CD4-positive, alpha-beta T cell treated with Interferon alpha-2 for 1 hour (primary cell): ENCODE results near the gene RFX3.

ENCODE experiments used
- DNase-seq, 2 donors: peaks; one replicate each; pipeline ENCODE4 v3.0.0-alpha.2; 2020 to 2022

Gene RFX3

GRCh38 chr9:3475300-3476020, 50.3 kb downstream of the RFX3 start:
- DNase-seq = peak; percentile 2 to 25

DNA sequence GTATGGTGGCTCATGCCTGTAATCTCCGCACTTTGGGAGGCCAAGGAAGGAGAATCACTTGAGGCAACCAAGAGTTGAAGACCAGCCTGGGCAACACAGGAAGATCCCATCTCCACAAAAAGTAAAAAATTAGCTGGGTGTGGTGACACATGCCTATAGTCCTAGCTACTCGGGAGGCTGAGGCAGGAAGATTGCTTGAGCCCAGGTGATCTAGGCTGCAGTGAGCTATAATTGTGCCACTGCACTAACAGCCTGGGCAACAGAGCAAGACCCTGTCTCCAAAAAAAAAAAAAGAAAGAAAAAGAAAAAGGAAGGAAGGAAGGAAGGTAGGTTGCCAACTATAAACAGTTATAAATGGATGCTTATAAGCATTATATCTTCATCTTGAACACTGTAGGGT, 51.0 kb downstream of the RFX3 start:
- DNase-seq = no peak

GRCh38 chr9:3473405-3473804, 52.4 kb downstream of the RFX3 start:
- DNase-seq = no peak

GRCh38 chr9:3471883-3472282, 53.9 kb downstream of the RFX3 start:
- no peak for DNase-seq

DNA sequence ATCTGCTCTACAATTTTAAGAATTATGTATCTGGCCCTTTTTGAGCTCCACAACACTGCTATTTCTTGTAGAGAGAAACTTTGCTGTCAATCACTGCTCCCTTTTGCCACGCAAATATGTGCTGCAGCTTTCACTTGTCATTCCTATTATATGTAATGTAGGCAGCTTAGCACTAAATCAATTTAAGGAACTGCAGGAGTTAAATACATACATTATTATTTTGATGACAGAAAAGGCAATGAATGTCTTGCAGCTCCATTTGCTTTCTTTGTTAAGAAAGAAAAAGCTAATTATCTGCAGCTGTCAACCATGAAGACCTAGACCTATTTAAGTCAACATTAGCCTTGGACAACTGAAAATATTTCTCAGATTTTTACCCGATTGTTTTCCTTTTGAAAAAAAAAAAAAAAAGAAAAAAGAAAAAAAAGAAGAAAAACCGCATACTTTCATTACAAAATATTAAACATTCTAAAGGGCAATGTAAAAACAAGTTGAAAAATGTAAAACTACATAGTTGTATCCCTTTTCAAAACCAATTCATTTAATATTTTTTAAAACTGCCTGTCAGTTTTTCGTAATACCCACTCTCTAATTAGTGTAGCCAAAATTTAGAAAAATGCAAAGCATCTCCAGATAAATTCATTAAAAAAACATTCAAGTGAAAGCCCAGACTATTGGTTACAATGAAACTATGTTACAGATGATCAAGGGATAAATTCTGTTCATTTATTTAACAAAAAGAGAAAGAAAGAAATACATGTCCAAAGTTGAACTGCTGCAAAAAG, 57.2 kb downstream of the RFX3 start:
- DNase-seq = no peak

GRCh38 chr9:3467593-3468219, 58.1 kb downstream of the RFX3 start:
- peak; percentile 67 to 78 for DNase-seq

- DNase-seq = no peak
These were observed 61.7 kb downstream of the RFX3 start for GRCh38 chr9:3464033-3464638.

DNA sequence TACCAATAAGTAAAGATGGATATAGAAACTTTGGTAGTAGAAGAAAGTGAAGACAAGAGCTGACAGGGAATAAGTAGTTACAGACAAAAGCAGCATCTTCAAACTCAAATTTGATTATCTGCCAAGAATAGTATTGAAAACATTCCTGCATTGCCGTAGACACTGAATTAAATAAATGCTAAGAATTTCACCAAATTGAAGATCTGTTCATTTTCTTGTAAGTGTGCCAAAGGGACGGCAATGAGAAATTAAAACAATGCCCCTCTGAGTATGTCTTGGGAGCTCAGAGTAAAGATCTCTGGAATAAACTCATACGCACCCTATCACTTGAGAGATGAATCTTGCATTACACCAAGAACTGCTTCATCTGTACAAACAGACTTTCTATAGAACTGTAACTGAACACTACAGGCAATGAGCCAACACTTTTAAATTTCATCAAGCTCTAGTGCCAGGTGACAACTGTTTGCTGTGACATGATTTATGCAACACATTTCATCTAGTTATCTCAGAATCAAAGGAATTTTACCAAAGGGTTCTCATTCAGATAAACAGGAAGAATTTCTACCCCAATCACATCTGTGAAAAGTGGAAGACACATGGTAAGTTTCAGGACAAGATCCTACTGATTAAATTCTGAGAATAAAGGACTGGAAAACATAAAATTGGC, 66.9 kb downstream of the RFX3 start:
- no peak for DNase-seq

DNA sequence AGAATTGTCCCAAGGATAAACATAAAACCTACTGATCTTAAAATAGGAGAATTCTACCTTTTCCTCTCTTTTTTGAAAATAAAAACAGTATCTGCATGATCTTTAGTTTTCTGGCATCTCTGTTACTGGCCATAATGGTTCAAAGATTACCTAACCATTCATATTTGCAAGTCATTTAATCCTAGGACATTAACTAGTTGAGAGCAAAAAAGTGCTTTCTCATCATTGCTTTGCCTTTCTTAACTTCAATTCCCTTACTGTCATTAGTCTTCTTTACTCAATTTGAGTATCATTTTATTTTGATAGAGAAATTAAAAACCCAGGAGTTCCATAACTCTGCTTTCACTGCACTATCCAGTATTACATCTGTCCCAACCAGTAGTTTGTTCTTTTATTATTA, 68.6 kb downstream of the RFX3 start:
- no peak for DNase-seq

- DNase-seq = no peak
These were observed 70.1 kb downstream of the RFX3 start for GRCh38 chr9:3455717-3456116.

GRCh38 chr9:3455094-3455493, 70.7 kb downstream of the RFX3 start:
- DNase-seq = no peak

GRCh38 chr9:3451956-3452355, 73.8 kb downstream of the RFX3 start:
- no peak for DNase-seq

DNA sequence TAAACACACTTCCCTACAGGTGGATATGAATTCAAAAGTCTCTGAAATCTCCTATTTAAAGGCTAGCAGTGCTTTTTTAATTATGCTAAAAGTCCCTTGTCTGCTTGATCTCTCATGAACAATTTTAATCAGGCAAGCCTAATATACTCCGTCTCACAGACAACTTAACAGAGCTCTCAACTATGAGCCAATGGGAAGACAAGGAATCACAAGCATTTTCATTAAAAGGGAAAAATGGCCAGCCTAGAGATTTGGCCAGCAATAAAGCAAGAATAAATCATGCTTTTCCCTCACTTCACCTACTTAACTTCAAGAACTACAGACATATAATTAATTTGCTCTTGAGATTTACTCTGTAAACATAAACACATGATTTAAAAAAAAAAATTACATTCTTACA, 78.0 kb downstream of the RFX3 start:
- no peak for DNase-seq

DNA sequence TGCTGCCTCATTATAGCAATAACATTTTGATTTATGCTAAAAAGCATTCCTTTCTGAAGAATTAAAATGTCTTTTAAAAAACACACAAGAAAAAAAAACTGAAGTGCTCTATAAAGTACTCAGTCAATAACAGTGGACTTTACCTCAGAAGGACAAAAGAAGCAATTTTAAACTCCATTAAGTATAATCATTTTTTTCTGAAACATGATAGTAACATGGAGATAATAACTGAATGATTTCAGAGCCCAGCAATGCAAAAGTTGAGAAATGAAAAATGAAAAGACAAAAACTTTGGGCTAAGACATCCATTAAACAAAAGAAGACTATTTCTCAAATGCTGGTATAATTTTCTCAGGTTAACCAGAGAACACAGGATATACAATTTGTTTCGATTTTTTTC, 78.7 kb downstream of the RFX3 start:
- DNase-seq = no peak

DNA sequence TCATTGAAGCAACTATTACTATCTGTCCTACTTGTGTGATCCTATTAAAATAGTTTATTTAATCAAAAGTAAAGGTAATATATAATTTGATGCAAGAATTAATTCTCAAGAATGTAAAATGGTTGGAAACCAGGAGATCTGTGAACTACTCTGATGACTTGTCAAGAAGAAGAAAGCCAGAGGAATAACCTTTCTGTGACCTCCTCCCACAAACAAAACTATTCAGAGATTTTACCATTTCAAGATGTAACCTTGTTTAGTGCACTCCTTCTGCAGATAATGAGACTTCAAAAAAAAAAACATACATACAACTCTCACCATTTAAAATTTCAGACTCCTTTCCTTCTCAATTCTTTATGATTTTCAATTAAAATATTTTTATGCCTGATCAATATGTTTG, 79.5 kb downstream of the RFX3 start:
- no peak for DNase-seq

DNA sequence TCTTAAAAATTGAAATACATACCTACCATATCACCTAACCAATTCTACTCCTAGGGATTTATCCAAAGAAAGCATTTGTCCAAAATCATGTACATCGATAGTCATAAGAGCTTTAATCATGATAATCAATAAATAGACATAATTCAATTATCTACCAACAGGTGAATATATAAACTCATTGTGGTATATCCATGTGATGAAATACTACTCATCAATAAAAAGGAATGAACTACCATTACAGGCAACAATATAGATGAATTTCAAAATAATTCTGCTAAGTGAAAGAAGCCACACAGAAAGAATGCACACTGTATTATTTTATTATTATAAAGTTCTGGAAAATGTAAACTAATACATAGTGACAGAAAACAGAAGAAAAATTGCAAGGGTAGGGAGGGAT, 81.8 kb downstream of the RFX3 start:
- no peak for DNase-seq

- DNase-seq = peak; percentile 57 to 59
These were observed 84.5 kb downstream of the RFX3 start for GRCh38 chr9:3441197-3441816.

GRCh38 chr9:3436629-3437420, 89.0 kb downstream of the RFX3 start:
- DNase-seq = no peak

- DNase-seq = no peak
These were observed 90.1 kb downstream of the RFX3 start for GRCh38 chr9:3435732-3436131.

- DNase-seq = no peak
These were observed 91.2 kb downstream of the RFX3 start for GRCh38 chr9:3434594-3434993.

DNA sequence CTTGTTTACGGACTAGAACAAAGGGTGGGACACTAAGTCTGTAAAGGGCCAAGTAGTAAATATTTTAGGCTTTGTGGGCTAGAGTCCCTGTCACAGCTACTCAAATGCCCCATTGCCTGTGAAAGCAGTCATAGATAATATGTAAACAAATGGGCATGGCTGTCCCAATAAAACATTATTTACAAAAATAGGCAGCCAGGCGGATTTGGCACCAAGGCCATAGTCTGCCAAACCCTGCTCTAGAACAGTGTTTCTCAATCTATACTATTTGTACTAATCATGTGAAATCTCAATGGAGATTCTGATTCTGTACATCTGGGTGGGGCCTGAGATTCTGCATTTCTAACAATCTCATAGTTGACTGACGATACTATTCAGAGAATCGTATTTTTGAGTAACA, 92.0 kb downstream of the RFX3 start:
- DNase-seq = no peak

GRCh38 chr9:3433066-3433465, 92.7 kb downstream of the RFX3 start:
- DNase-seq = no peak
